DMS153 treated with DMSO at 0.1 percent for 48 hours (cell line): ENCODE data around the gene IRGC.
"Not testable (repeated sequence)": the region's sequence is repeated elsewhere in the genome, so short reads cannot be mapped to it uniquely, and the experiment has no call there.

Experiments used
- DNase-seq: peaks from one replicate; lab custom pipeline; 2025; ENCODE audit not compliant: unreplicated experiment; lab: John Stamatoyannopoulos, UW

IRGC gene

DNA sequence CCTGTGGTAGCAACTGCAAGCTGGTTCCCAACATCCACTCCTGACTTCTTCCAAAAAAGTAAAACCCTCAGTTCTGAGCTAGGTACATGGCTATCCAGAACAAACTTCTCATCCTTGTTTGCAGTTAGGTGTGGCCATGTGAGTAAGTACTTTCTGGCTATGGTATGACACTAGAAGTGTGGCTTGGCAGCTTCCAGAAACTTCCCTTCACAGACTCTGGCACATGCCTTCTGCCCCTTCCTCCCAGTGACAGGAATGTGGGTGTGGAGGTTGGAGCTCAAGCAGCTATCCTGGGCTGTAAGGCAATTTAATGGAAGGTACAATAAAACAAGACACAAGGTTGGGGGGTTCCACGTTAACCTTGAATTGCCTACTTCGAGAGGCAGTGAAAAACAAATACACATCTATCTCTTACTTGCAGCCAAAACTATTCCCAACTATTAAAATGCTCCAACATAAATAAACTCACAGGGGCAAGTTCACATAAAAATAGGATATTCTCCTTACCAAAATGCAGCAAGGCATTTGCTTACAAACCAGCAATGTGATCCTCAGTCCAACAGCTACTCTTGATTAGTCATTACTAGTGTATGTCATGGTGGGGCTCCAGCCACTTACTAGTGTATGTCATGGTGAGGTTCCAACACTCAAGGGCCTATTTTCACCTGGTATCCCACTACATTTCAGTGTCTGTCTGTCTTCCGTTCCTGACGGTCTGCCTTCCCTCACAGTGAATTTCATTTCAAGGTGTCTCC lies 35.8 kb downstream of the IRGC start:
- no peak for DNase-seq

GRCh38 chr19:43752287-43752875 lies 36.5 kb downstream of the IRGC start:
- DNase-seq = no peak

DNA sequence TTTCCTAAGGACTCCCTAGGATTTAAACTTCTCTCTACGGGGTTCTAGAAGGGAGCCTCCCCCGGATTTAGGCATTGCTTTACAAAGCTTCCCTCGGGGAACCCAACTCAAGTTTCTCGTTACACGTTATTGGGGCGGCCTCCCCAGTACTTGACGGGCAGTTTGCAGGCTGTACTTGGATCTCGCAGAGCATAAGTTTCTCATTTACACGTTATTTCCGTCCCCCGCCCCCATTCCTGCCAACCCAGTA lies 38.3 kb downstream of the IRGC start:
- DNase-seq = no peak

DNA sequence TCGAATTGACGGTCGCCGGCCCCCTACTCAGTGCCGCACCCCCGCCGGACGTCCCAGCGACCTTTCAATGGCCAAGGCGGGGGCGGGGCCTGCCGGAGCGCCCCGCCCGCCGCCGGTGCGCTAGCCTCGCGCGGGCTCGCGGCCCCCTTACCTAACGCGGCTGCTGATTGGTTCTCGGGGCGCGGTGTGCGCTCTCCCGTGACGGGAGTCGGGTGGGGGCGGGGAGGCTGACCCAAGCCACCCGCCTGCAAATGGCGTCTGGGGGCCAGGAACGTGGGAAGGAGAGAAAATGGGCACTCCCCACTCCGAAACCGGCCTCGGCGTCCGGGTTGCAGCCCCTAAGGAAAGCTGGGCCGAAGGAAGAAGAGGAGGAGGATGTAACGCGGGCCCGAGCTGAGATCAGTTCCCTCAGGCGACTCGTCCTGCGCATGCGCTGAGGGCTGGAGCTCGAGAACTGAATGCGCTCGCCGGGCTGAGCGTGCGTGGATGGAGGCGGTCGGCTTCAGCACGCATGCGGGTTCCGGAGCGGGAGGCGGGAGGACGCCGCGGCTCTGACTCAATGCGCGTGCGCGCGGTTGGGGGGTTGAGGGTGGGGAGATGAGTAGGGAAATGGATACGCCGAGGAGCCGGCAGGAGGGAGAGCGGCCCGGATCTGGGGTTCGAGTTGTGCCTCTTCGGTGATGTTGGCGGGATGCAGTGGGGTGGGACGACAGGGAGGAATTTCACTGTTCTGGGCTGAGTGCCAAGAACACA lies 38.8 kb downstream of the IRGC start, which contains the start of gene SMG9:
Gene SMG9 (minus strand): TSS at position 460 of the 753 bp plus-strand sequence. CDS start 4,221 bp downstream, outside the sequence.
- peak; percentile 92 for DNase-seq

DNA sequence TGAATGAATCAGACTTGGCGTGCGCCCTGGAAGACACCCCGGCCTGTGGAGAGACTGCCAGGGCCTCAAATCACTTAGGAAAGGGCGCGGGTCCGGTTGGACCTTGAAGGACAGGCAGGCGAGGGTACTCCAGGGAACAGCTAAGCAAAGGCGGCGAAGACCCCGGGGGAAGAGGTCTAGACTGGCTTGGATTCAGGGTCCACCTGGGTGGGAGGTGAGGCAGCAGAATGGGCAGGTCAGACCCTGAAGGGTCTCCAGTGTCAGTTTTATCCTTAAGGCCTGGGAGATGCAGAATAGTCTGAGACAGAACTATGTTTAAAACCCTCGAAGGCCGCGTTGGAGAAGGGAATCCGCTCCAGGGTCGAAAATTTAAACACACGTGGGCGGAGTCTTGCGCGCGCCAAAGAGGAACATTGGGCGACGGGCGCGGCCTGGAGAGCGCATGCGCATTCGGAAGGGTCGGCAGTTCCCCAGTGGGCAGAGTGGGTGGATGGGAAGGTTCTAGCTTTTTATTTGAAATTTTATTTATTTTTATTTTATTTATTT lies 39.5 kb downstream of the IRGC start:
- peak; percentile 77 for DNase-seq

- no peak for DNase-seq
Measured at GRCh38 chr19:43759515-43759914, 43.6 kb downstream of the IRGC start.

DNA sequence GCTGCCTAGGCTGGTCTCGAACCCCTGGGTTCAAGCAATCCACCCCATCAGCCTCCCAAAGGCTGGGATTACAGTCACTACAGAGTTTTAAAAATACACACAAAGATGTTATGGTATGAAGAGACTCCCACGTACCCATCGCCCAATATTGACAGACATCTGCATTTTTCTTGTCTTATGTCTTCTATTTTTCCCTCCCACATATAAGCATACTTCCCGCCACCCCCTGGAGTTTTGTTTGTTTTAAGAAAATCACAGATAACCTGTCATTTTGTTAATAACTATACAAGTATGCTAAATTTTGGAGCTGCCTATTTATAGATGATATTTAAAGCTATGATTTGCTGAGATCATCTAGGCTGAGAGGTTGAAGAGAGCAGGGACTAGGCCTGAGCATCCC lies 45.1 kb downstream of the IRGC start:
- no peak for DNase-seq

GRCh38 chr19:43762814-43763213 lies 46.9 kb downstream of the IRGC start:
- no peak for DNase-seq

GRCh38 chr19:43763473-43763939 lies 47.6 kb downstream of the IRGC start:
- no peak for DNase-seq

DNA sequence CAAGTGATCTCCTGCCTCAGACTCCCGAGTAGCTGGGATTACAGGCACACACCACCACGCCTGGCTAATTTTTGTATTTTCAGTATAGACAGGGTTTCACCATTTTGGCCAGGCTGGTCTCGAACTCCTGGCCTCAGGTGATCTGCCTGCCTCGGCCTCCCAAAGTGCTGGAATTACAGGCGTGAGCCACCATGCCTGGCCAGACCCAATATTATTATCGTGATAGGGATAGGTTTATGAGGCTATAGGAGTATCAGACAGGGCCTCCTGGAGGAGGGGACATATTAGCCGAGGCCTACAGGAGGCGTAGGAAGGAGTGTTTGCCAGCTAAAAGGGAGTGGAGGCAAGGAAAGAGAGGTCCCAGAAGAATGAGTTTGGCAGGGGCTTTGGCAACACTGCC lies 48.8 kb downstream of the IRGC start:
- DNase-seq = not testable (repeated sequence)

DNA sequence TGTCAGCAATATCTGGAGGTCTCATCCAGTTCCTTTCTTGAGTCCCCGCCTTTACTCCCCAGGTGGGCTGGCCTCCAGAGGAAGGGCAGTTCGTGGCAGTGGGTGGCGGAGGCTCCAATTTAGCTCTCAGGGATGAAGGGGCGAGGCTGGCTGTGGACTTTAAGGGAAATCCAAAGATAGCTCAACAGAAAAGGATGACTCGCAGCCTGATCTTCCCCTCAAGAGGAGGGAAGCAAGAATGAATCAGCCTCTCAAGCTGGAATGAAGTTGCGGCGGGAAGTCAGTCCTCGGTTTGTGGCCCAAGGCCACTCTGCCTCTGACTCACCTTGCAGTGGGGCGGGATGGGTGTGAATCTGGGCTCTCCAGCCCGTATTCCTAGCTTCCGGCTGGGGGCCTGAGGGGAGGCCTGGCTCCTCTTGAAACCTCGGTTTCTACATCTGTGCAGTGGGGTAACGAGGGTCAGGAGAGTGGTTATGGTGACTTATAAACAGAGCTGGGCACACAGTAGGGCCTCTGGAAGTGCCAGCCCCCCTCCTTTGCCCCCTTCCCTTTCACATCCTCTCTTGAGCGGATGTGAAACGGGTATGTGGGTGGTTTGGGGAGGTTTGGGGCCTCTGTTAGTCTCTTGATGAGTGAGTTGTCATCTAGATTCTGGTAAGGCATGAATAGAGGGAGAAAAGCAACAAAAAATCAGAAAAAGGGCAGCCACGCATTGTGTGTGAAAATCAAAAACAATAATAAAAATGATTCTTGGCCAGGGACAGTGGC lies 49.4 kb downstream of the IRGC start:
- no peak for DNase-seq

- DNase-seq = no peak
Measured at GRCh38 chr19:43766755-43767043, 50.8 kb downstream of the IRGC start.

GRCh38 chr19:43767316-43767715 lies 51.4 kb downstream of the IRGC start:
- no peak for DNase-seq

- no peak for DNase-seq
Measured at GRCh38 chr19:43767818-43768217, 51.9 kb downstream of the IRGC start.

DNA sequence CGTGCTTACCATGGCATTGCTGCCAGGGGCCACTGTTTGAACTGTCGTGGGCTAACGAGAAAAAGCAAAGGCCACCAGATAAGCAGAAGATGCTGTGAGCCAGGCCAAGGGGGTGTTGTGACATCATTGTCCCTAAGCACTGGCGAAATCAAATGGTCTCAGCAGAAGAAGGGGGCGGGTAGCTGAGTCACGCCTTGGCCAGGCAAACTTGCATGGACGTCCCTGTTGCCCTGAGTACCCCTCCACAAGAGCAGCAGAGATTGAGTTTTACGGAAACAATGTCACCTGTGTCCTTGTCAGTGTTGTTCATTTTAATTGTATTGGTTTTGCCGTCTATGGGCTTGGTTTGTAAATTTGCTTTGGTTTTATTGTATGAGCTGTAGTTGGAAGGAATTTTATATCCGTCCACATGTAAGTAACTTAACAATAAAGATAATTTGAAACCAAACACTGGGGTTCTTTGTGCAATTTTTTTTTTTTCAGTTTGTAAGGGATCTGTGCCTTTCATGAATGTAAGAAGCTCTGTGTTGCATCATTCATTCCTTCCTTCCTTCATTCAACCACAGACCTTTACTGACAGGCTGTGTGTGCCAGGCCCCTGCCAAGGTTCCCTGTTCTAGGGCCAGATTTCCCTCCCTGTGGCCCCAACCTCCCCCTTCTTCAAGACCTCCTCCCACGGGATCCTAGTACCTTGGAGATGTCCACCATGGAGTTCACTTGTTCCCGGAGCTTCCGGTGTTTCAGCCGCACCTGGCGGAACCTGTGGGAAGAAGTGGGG lies 52.6 kb downstream of the IRGC start:
- no peak for DNase-seq

DNA sequence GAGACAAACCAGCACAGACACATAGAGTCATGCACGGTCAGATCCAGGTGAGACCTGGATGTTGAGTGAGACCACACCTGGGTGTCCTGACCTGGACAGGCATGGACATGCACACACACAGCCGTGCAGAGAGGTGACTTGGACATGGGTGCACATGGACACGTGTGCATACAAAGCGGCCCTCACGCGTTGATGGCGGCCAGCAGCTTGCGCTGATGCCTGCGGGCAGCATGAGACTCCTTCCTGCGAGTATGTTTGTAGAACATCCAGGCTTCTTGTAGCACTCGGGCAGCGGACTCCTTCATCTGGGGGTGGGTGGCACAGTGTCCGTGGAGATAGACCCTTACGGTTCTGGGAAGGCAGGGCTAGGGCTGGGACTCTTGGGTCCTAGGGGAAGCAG lies 53.4 kb downstream of the IRGC start:
- DNase-seq = no peak
